Endodermal cell (in vitro differentiated cells): ENCODE data around the gene EFHC1. TPM values are rescaled to one million over a fixed set of nuclear protein-coding genes. Genes with fewer than 3 reads are reported as not detected.

Source experiments
- DNase-seq: peaks from one replicate; pipeline ENCODE4 v3.0.0-alpha.2; 2017
- H3K27ac ChIP-seq: 2 replicates; pipeline ENCODE4 v1.5.1; 2013; ENCODE audit warnings: mild to moderate bottlenecking, low read depth, low read length, moderate library complexity
- H3K27me3 ChIP-seq: 2 replicates; pipeline ENCODE4 v1.6.1; 2013; ENCODE audit warnings: mild to moderate bottlenecking, low read length, moderate library complexity; ENCODE audit not compliant: insufficient read depth, control insufficient read depth, poor library complexity, severe bottlenecking
- H3K36me3 ChIP-seq: 2 replicates; pipeline ENCODE4 v1.7.0; 2013; ENCODE audit warnings: mild to moderate bottlenecking, low read length, moderate library complexity; ENCODE audit not compliant: control insufficient read depth, insufficient read depth
- H3K4me1 ChIP-seq: one replicate; pipeline ENCODE4 v1.7.0; 2013; ENCODE audit warnings: low read length; ENCODE audit not compliant: control insufficient read depth, insufficient read depth
- H3K4me3 ChIP-seq: 2 replicates; pipeline ENCODE4 v1.5.1; 2013; ENCODE audit warnings: mild to moderate bottlenecking, low read length, moderate library complexity
- H3K9ac ChIP-seq: 2 replicates; pipeline ENCODE4 v1.6.1; 2013; ENCODE audit warnings: mild to moderate bottlenecking, low read length, moderate library complexity; ENCODE audit not compliant: poor library complexity, severe bottlenecking; ENCODE audit errors: extremely low read depth
- H3K9me3 ChIP-seq: 2 replicates; pipeline ENCODE4 v1.6.1; 2013; ENCODE audit warnings: mild to moderate bottlenecking, low read length, moderate library complexity; ENCODE audit not compliant: control insufficient read depth
- H3K27ac Mint-ChIP-seq: 2 replicates; pipeline ENCODE4 v1.8.0; 2020; ENCODE audit warnings: mixed read lengths
- H3K27me3 Mint-ChIP-seq: 2 replicates; pipeline ENCODE4 v1.8.0; 2021; ENCODE audit warnings: mild to moderate bottlenecking, mixed read lengths; ENCODE audit not compliant: insufficient read depth
- H3K36me3 Mint-ChIP-seq: 2 replicates; pipeline ENCODE4 v1.8.0; 2020; ENCODE audit warnings: low read depth, mixed read lengths
- H3K4me1 Mint-ChIP-seq: 2 replicates; pipeline ENCODE4 v1.8.0; 2020; ENCODE audit warnings: mixed read lengths
- H3K4me3 Mint-ChIP-seq: 2 replicates; pipeline ENCODE4 v1.8.0; 2020; ENCODE audit warnings: mild to moderate bottlenecking, moderate library complexity, mixed read lengths
- H3K9me3 Mint-ChIP-seq: 2 replicates; pipeline ENCODE4 v1.8.0; 2020; ENCODE audit warnings: mild to moderate bottlenecking, mixed read lengths
- CTCF ChIP-seq: fragments of 200-600 bp; sonication (generic); conservative IDR thresholded peaks from 2 replicates; pipeline ENCODE4 v1.5.0; 2021; ENCODE audit warnings: antibody characterized with exemption, mild to moderate bottlenecking
- WGBS, 2 experiments: methylation state at CpG; one replicate each; pipeline versions ENCODE4 v1.1.5 to v1.1.7; 2013; ENCODE audit warnings: missing lambda C conversion rate in 2 of 2, mixed read lengths in 1 of 2; ENCODE audit not compliant: insufficient coverage in 1 of 2, insufficient read length in 1 of 2; 5-methylcytosine and 5-hydroxymethylcytosine counted together
- total RNA-seq, 2 donors: library from RNA; stranded (reverse); fragmentation: NEBNext Ultra II Directional in 1 of 2; extraction: Animal tissue kit (Norgen Biotek cat#: 25700) in 1 of 2; gene quantifications; 2 replicates in 1 of 2; 3 replicates in 1 of 2; pipeline ENCODE4 v1.2.1, GENCODE V29; 2021

The EFHC1 gene
- total RNA-seq, 2 donors from 2014 or later: 26.4 to 46.4 TPM

DNA sequence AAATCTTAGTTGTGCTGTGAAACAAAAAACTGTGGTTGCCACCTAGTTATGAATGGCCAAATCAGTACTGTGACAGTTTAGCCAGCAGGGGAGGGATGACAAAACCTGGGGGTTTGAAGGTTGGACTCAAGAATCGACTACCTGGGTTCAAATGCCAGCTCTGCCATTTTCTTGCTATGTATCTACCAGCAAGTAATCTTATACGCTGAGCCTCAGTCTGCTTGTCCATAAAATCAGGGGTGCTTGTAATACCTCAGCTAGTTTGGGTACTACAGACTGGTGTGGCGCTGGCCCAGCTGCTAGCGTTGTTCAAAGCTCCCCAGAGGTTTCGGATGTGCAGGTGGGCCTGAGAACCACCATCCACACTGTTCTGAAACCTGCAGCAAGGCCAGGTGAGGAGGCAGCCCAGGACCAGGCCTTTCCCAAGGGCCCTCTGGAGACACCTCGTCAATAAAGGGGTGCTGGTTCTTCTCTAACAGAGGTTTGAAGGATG is 116.3 kb downstream of the EFHC1 start:
- H3K4me1 Mint-ChIP-seq: peaks cover 20% of the 10 kb centered on the region
- WGBS, 2 experiments: 94 to 98% methylated on average over 6 of the region's 6 CpGs
- H3K4me3 ChIP-seq: no peak overlapping the region
- H3K27ac ChIP-seq: no peak overlapping the region
- peaks cover 9% of the 10 kb centered on the region for H3K4me1 ChIP-seq
- peak; percentile 16 for TF ChIP-seq CTCF
- peaks cover 18% of the 10 kb centered on the region for H3K36me3 Mint-ChIP-seq
- DNase-seq: no peak
- H3K36me3 ChIP-seq: peaks cover 8% of the 10 kb centered on the region
- H3K27me3 ChIP-seq: no peaks in the 10 kb centered on the region
- no peak overlapping the region for H3K4me3 Mint-ChIP-seq
- no peak overlapping the region for H3K9ac ChIP-seq
- H3K27me3 Mint-ChIP-seq: no peaks in the 10 kb centered on the region
- no peaks in the 10 kb centered on the region for H3K9me3 ChIP-seq
- no peak overlapping the region for H3K27ac Mint-ChIP-seq
- no peaks in the 10 kb centered on the region for H3K9me3 Mint-ChIP-seq

GRCh38 chr6:52537001-52537753 is 117.0 kb downstream of the EFHC1 start:
- Histone ChIP-seq H3K9ac (no peak overlapping the region), H3K4me1 (peaks cover 9% of the 10 kb centered on the region), H3K9me3 (no peaks in the 10 kb centered on the region), H3K36me3 (peaks cover 8% of the 10 kb centered on the region), H3K27me3 (no peaks in the 10 kb centered on the region), H3K4me3 (no peak overlapping the region), H3K27ac (no peak overlapping the region)
- H3K36me3 Mint-ChIP-seq: peaks cover 18% of the 10 kb centered on the region
- DNase-seq: no peak
- no peak overlapping the region for H3K4me3 Mint-ChIP-seq
- no peak for TF ChIP-seq CTCF
- H3K27ac Mint-ChIP-seq: peak overlapping the region; percentile 4
- whole genome bisulfite sequencing, 2 experiments: 90 to 100% methylated on average over 7 to 8 of the region's 8 CpGs
- H3K4me1 Mint-ChIP-seq: peaks cover 25% of the 10 kb centered on the region
- no peaks in the 10 kb centered on the region for H3K9me3 Mint-ChIP-seq
- H3K27me3 Mint-ChIP-seq: no peaks in the 10 kb centered on the region

DNA sequence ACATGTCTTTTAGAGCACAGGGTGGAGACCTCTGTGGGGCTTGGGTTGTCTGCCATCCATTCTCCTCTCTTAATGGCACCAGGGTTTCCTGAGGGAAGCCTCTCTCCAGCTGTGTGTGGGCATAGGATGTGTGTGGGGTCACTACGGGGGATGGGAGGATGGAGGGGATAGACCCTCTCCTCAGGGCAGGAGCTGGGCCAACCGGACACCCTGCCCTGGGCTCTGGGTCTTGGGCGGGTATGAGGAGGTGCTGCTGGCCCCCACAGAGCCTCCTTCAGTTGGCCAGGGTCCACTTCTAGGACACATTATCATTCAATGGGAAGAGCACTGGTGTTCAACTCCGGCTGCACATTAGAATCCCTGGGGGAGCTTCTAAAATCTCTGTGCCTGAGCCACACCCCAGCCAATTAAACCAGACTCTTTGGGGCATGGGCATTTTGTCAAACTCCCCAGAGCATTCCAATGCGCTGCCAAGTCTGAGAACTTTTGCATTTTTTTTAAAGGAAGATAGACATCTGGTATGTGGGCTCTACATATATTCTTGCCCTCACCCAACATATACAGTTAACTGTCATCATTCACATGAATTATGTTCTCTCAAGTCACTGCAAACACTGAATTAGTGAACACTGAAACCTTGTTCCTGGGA is 118.2 kb downstream of the EFHC1 start:
- peaks cover 17% of the 10 kb centered on the region for H3K36me3 Mint-ChIP-seq
- Histone ChIP-seq H3K4me3 (no peak overlapping the region), H3K9me3 (no peaks in the 10 kb centered on the region), H3K4me1 (peaks cover 9% of the 10 kb centered on the region), H3K9ac (no peak overlapping the region), H3K27ac (no peak overlapping the region), H3K27me3 (no peaks in the 10 kb centered on the region), H3K36me3 (peaks cover 6% of the 10 kb centered on the region)
- no peak overlapping the region for H3K4me3 Mint-ChIP-seq
- WGBS, 2 experiments: 90 to 98% methylated on average over 2 to 5 of the region's 5 CpGs
- H3K27me3 Mint-ChIP-seq: no peaks in the 10 kb centered on the region
- H3K27ac Mint-ChIP-seq: no peak overlapping the region
- no peak for DNase-seq
- no peaks in the 10 kb centered on the region for H3K9me3 Mint-ChIP-seq
- H3K4me1 Mint-ChIP-seq: peaks cover 30% of the 10 kb centered on the region
- no peak for TF ChIP-seq CTCF
